HepG2 (cell line): ENCODE measurements around the gene ADGRG4. TPM values are rescaled to one million over a fixed set of nuclear protein-coding genes. Genes with fewer than 3 reads are reported as not detected.

Experiments
- ATAC-seq: fragments of 200-7000 bp; cut with Tn5 transposase; 3 replicates; pipeline ENCODE4 v1.9.1; 2020; ENCODE audit warnings: mild to moderate bottlenecking, moderate library complexity
- BruUV-seq: library from RNA; stranded (reverse); fragments of 400-500 nt; replicated peaks from 2 replicates; lab custom pipeline; 2021; lab: Mats Ljungman, UMichigan
- CTCF ChIA-PET: fragments of 300-600 bp; formaldehyde crosslinking; extraction: SDS; loops from one replicate; lab custom pipeline; 2021; ENCODE audit warnings: low total read pairs, inconsistent platforms, low intra/inter-chr PET ratio; lab: Yijun Ruan, JAX
- POLR2A ChIA-PET: fragments of 350-600 bp; sonication (Branson Sonifier 250); formaldehyde crosslinking; loops from one replicate; lab custom pipeline; 2020; ENCODE audit warnings: antibody characterized with exemption, inconsistent platforms; lab: Yijun Ruan, JAX
- DNase-seq: peaks from one replicate; pipeline ENCODE4 v3.0.0-alpha.2; 2015; ENCODE audit warnings: low spot score
- FAIRE-seq: peaks from 3 replicates; lab custom pipeline; 2011; peaks lifted over from hg19 to GRCh38; lab: Jason Lieb, UNC
- H2AFZ ChIP-seq: one replicate; pipeline ENCODE4 v1.6.1; 2011; ENCODE audit warnings: low read length, inconsistent platforms
- H3K27ac ChIP-seq: fragments of 300-600 bp; 3 replicates; pipeline ENCODE4 v1.8.0; 2011; ENCODE audit warnings: mixed run types, mild to moderate bottlenecking, mixed read lengths, low read length, inconsistent platforms; ENCODE audit not compliant: insufficient read depth; ENCODE audit errors: extremely low read length
- H3K27me3 ChIP-seq, 2 experiments: fragments of 200-600 bp in 1 of 2; 2 replicates in 1 of 2; 3 replicates in 1 of 2; pipeline versions ENCODE4 v1.6.0 to v1.8.0; 2011; ENCODE audit warnings: low read length in 2 of 2, mild to moderate bottlenecking in 2 of 2, moderate library complexity in 2 of 2, inconsistent platforms in 1 of 2; ENCODE audit not compliant: insufficient read depth in 2 of 2, control insufficient read depth in 1 of 2
- H3K36me3 ChIP-seq, 2 experiments: fragments of 200-600 bp in 1 of 2; replicated peaks in 1 of 2; 2 replicates in 1 of 2; 3 replicates in 1 of 2; pipeline versions ENCODE4 v1.5.1 to v1.8.0; 2011; ENCODE audit warnings: low read length in 2 of 2, inconsistent platforms in 1 of 2; ENCODE audit not compliant: insufficient read depth in 2 of 2, control insufficient read depth in 1 of 2
- H3K4me1 ChIP-seq: 2 replicates; pipeline ENCODE4 v1.5.1; 2012; ENCODE audit warnings: low read length, inconsistent platforms; ENCODE audit not compliant: insufficient read depth
- H3K4me2 ChIP-seq: 2 replicates; pipeline ENCODE4 v1.6.0; 2011; ENCODE audit warnings: low read depth, low read length, inconsistent platforms
- H3K4me3 ChIP-seq, 3 experiments: fragments of 200-600 bp in 1 of 3; sonication (generic), shearing (Covaris generic) in 1 of 3; replicated peaks in 1 of 3; 2 replicates each; pipeline ENCODE4 v1.5.1; 2011 to 2016; ENCODE audit warnings: low read length in 3 of 3, inconsistent platforms in 2 of 3, low read depth in 2 of 3, mild to moderate bottlenecking in 2 of 3, control low read depth in 1 of 3, mixed read lengths in 1 of 3; ENCODE audit not compliant: insufficient read depth in 1 of 3
- H3K79me2 ChIP-seq: one replicate; pipeline ENCODE4 v1.6.1; 2011; ENCODE audit warnings: low read length, inconsistent platforms; ENCODE audit not compliant: insufficient read depth
- H3K9ac ChIP-seq: 2 replicates; pipeline ENCODE4 v1.6.0; 2011; ENCODE audit warnings: mild to moderate bottlenecking, low read depth, low read length, inconsistent platforms; ENCODE audit not compliant: insufficient read depth
- H3K9me3 ChIP-seq: 2 replicates; pipeline ENCODE4 v1.5.1; 2012; ENCODE audit warnings: mild to moderate bottlenecking, low read length
- H4K20me1 ChIP-seq: 2 replicates; pipeline ENCODE4 v1.6.0; 2011; ENCODE audit warnings: inconsistent platforms, mild to moderate bottlenecking, low read length, moderate library complexity; ENCODE audit not compliant: insufficient read depth
- JUND ChIP-seq: sonication (generic); formaldehyde crosslinking; IDR thresholded peaks from 2 replicates; pipeline ENCODE4 v1.8.0; 2022; ENCODE audit warnings: mild to moderate bottlenecking, missing genetic modification reagents
- LCORL ChIP-seq, 2 experiments: fragments of 450-650 bp in 1 of 2; sonication (generic) in 1 of 2; formaldehyde crosslinking in 1 of 2; IDR thresholded peaks; 2 replicates each; pipeline versions ENCODE4 v1.5.0 to v1.6.1; 2017 to 2020; ENCODE audit warnings: antibody characterized with exemption in 1 of 2, missing genetic modification reagents in 1 of 2
- NFKB2 ChIP-seq: sonication (generic); formaldehyde crosslinking; IDR thresholded peaks from 2 replicates; pipeline ENCODE4 v1.4.0; 2020; ENCODE audit warnings: missing genetic modification reagents, borderline replicate concordance
- ZNF234 ChIP-seq: sonication (generic); formaldehyde crosslinking; conservative IDR thresholded peaks from 2 replicates; pipeline ENCODE4 v1.5.1; 2020; ENCODE audit warnings: mild to moderate bottlenecking, missing genetic modification reagents
- ZNF33A ChIP-seq: sonication (generic); formaldehyde crosslinking; IDR thresholded peaks from 2 replicates; pipeline ENCODE4 v1.5.1; 2020; ENCODE audit warnings: missing genetic modification reagents, mild to moderate bottlenecking, moderate library complexity, borderline replicate concordance
- ZNF570 ChIP-seq: sonication (generic); formaldehyde crosslinking; IDR thresholded peaks from 2 replicates; pipeline ENCODE4 v1.4.0; 2020; ENCODE audit warnings: mild to moderate bottlenecking, missing genetic modification reagents, borderline replicate concordance
- ZNF589 ChIP-seq: sonication (generic); formaldehyde crosslinking; conservative IDR thresholded peaks from 2 replicates; pipeline ENCODE4 v1.8.0; 2022; ENCODE audit warnings: mild to moderate bottlenecking, moderate library complexity, missing genetic modification reagents
- ZNF768 ChIP-seq: sonication (generic); formaldehyde crosslinking; IDR thresholded peaks from 2 replicates; pipeline ENCODE4 v1.4.0; 2020; ENCODE audit warnings: missing genetic modification reagents
- WGBS: methylation state at CpG from one replicate; pipeline ENCODE4 v1.1.6; 2017; ENCODE audit warnings: low lambda C conversion rate; 5-methylcytosine and 5-hydroxymethylcytosine counted together
- in situ Hi-C: cut with HindIII; loops from 2 replicates; pipeline ENCODE4 v1.10.0; 2017; ENCODE audit warnings: low pct_unique_long_range_greater_than_20kb; ENCODE audit not compliant: extremely low pct_ligation_motif_present
- intact Hi-C: fragments of 100-400 bp; cut with micrococcal nuclease; formaldehyde crosslinking; loops from one replicate; pipeline ENCODE4 v1.10.0; 2022; ENCODE audit not compliant: unreplicated experiment
- polyA plus RNA-seq, 8 experiments: library from polyadenylated mRNA; depleted of rRNA in 3 of 8; stranded (reverse) in 7 of 8; unstranded in 1 of 8; fragments of >200 nt; fragmentation: Illumina TruSeq in 4 of 8; extraction: Trizol in 4 of 8; gene quantifications; 2 replicates each; pipeline versions ENCODE4 v1.2.1 to v1.2.3, GENCODE V29; 2011 to 2016; ENCODE audit warnings: low read depth in 4 of 8, missing spikeins in 1 of 8, mixed read lengths in 1 of 8; ENCODE audit not compliant: insufficient read depth in 1 of 8
- total RNA-seq, 5 experiments: library from RNA; depleted of rRNA; stranded (reverse); fragments of >200 nt; fragmentation: Illumina TruSeq; extraction: Trizol; gene quantifications; 2 replicates each; pipeline ENCODE4 v1.2.3, GENCODE V29; 2016; ENCODE audit warnings: low read depth in 1 of 5
- TF ChIP-seq, protein P1 (sequence below): sonication (generic); formaldehyde crosslinking; IDR thresholded peaks from 2 replicates; pipeline ENCODE4 v1.9.0; 2021; ENCODE audit warnings: missing genetic modification reagents, borderline replicate concordance
- TF ChIP-seq, protein P2 (sequence below): sonication (generic); formaldehyde crosslinking; IDR thresholded peaks from 2 replicates; pipeline ENCODE4 v1.4.0; 2020; ENCODE audit warnings: mild to moderate bottlenecking, missing genetic modification reagents
- TF ChIP-seq, protein P3 (sequence below): sonication (generic); formaldehyde crosslinking; IDR thresholded peaks from 2 replicates; pipeline ENCODE4 v1.8.1; 2023; ENCODE audit warnings: mild to moderate bottlenecking, inconsistent platforms, moderate library complexity, missing genetic modification reagents, borderline replicate concordance
- TF ChIP-seq, protein P4 (sequence below): sonication (generic); formaldehyde crosslinking; IDR thresholded peaks from 2 replicates; pipeline ENCODE4 v1.4.0; 2020; ENCODE audit warnings: missing genetic modification reagents
- TF ChIP-seq, protein P5 (sequence below): sonication (generic); formaldehyde crosslinking; IDR thresholded peaks from 2 replicates; pipeline ENCODE4 v1.5.1; 2020; ENCODE audit warnings: missing genetic modification reagents, mild to moderate bottlenecking, borderline replicate concordance
- TF ChIP-seq, protein P6 (sequence below): IDR thresholded peaks from 2 replicates; pipeline ENCODE4 v1.6.1; 2016; ENCODE audit warnings: low read depth, borderline replicate concordance

ADGRG4 gene
- total and polyA plus RNA-seq, 2 of the 13 experiments (the other 11 are each of a cell fraction or from before 2014, with no cell fraction given): not detected

DNA sequence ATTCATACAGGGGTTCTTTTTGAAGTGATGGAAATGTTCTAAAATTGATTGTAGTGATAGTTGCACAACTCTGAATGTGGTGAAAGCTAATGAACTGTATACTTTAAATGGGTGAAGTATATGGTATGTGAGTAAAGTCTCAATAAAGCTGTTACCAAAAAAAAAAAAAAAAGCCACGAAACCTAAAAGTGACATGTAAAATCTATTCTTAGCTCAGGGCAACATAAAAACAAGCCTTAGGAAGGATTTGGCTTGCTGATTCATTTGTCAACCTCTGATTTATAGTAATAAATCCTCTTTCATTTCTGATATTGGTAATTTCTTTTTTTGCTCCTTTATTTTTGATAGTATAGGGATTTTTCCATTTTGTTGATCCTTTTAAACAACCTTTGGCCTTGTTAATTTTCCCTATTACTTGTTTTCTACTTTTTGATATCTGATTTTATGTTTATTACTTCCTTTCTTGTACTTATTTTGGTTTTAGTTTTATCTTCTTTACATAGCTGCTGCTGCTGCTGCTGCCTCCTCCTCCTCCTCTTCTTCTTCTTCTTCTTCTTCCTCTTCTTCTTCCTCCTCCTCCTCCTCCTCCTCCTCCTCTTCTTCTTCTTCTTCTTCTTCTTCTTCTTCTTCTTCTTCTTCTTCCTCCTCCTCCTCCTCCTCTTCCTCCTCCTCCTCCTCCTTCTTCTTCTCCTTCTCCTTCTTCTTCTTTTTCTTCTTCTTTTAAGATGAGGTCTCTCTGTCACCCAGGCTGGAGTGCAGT, 79.4 kb downstream of the ADGRG4 start:
- in situ Hi-C loops (no loop called here), intact Hi-C loops (no loop called here)
- no peak overlapping the region for H3K4me2 ChIP-seq
- WGBS: 5% methylated on average over 1 of the region's 1 CpG
- no peaks in the 10 kb centered on the region for H3K27me3 ChIP-seq
- DNase-seq (no peak), FAIRE-seq (no peak), ATAC-seq (no peak)
- H3K4me1 ChIP-seq: no peaks in the 10 kb centered on the region
- no peaks in the 10 kb centered on the region for H3K9me3 ChIP-seq
- ChIA-PET CTCF (no interaction called here), POLR2A (no interaction called here)
- H3K36me3 ChIP-seq: no peaks in the 10 kb centered on the region
- H3K4me3 ChIP-seq: no peak overlapping the region
- no TSS peak for BruUV-seq
- no peak overlapping the region for H3K27ac ChIP-seq
- no peak overlapping the region for H2AFZ ChIP-seq
- H4K20me1 ChIP-seq: no peaks in the 10 kb centered on the region
- H3K9ac ChIP-seq: no peak overlapping the region
- no peaks in the 10 kb centered on the region for H3K79me2 ChIP-seq
- TF ChIP-seq ZNF33A (CRISPR knock-in tag) (no peak), LCORL (IDR thresholded peaks at IDR 0.05) (no peak), LCORL (CRISPR knock-in tag; IDR thresholded peaks at IDR 0.05) (no peak), ZNF234 (CRISPR knock-in tag) (no peak), JUND (CRISPR knock-in tag) (no peak), ZNF589 (CRISPR knock-in tag) (no peak), ZNF768 (no peak), NFKB2 (no peak), ZNF570 (CRISPR knock-in tag) (no peak)
- TF ChIP-seq, protein P1, sequence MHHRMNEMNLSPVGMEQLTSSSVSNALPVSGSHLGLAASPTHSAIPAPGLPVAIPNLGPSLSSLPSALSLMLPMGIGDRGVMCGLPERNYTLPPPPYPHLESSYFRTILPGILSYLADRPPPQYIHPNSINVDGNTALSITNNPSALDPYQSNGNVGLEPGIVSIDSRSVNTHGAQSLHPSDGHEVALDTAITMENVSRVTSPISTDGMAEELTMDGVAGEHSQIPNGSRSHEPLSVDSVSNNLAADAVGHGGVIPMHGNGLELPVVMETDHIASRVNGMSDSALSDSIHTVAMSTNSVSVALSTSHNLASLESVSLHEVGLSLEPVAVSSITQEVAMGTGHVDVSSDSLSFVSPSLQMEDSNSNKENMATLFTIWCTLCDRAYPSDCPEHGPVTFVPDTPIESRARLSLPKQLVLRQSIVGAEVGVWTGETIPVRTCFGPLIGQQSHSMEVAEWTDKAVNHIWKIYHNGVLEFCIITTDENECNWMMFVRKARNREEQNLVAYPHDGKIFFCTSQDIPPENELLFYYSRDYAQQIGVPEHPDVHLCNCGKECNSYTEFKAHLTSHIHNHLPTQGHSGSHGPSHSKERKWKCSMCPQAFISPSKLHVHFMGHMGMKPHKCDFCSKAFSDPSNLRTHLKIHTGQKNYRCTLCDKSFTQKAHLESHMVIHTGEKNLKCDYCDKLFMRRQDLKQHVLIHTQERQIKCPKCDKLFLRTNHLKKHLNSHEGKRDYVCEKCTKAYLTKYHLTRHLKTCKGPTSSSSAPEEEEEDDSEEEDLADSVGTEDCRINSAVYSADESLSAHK (CRISPR knock-in tag): no peak
- TF ChIP-seq, protein P2, sequence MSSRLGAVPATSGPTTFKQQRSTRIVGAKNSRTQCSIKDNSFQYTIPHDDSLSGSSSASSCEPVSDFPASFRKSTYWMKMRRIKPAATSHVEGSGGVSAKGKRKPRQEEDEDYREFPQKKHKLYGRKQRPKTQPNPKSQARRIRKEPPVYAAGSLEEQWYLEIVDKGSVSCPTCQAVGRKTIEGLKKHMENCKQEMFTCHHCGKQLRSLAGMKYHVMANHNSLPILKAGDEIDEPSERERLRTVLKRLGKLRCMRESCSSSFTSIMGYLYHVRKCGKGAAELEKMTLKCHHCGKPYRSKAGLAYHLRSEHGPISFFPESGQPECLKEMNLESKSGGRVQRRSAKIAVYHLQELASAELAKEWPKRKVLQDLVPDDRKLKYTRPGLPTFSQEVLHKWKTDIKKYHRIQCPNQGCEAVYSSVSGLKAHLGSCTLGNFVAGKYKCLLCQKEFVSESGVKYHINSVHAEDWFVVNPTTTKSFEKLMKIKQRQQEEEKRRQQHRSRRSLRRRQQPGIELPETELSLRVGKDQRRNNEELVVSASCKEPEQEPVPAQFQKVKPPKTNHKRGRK (CRISPR knock-in tag): no peak
- TF ChIP-seq, protein P3, sequence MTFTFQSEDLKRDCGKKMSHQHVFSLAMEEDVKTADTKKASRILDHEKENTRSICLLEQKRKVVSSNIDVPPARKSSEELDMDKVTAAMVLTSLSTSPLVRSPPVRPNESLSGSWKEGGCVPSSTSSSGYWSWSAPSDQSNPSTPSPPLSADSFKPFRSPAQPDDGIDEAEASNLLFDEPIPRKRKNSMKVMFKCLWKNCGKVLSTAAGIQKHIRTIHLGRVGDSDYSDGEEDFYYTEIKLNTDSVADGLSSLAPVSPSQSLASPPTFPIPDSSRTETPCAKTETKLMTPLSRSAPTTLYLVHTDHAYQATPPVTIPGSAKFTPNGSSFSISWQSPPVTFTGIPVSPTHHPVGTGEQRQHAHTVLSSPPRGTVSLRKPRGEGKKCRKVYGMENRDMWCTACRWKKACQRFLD (CRISPR knock-in tag): no peak
- TF ChIP-seq, protein P4, sequence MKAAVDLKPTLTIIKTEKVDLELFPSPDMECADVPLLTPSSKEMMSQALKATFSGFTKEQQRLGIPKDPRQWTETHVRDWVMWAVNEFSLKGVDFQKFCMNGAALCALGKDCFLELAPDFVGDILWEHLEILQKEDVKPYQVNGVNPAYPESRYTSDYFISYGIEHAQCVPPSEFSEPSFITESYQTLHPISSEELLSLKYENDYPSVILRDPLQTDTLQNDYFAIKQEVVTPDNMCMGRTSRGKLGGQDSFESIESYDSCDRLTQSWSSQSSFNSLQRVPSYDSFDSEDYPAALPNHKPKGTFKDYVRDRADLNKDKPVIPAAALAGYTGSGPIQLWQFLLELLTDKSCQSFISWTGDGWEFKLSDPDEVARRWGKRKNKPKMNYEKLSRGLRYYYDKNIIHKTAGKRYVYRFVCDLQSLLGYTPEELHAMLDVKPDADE (CRISPR knock-in tag): no peak
- TF ChIP-seq, protein P5, sequence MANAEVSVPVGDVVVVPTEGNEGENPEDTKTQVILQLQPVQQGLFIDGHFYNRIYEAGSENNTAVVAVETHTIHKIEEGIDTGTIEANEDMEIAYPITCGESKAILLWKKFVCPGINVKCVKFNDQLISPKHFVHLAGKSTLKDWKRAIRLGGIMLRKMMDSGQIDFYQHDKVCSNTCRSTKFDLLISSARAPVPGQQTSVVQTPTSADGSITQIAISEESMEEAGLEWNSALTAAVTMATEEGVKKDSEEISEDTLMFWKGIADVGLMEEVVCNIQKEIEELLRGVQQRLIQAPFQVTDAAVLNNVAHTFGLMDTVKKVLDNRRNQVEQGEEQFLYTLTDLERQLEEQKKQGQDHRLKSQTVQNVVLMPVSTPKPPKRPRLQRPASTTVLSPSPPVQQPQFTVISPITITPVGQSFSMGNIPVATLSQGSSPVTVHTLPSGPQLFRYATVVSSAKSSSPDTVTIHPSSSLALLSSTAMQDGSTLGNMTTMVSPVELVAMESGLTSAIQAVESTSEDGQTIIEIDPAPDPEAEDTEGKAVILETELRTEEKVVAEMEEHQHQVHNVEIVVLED (CRISPR knock-in tag): no peak
- TF ChIP-seq, protein P6, sequence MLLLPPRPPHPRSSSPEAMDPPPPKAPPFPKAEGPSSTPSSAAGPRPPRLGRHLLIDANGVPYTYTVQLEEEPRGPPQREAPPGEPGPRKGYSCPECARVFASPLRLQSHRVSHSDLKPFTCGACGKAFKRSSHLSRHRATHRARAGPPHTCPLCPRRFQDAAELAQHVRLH (CRISPR knock-in tag): no peak
